Measurements from ENCODE around the gene ANKRD66. TPM values are rescaled to one million over a fixed set of nuclear protein-coding genes. Genes with fewer than 3 reads are reported as not detected.
"Not testable (repeated sequence)": the region's sequence is repeated elsewhere in the genome, so short reads cannot be mapped to it uniquely, and the experiment has no call there.

The ANKRD66 gene
- total and polyA plus RNA-seq, 4 donors, result not detected

DNA sequence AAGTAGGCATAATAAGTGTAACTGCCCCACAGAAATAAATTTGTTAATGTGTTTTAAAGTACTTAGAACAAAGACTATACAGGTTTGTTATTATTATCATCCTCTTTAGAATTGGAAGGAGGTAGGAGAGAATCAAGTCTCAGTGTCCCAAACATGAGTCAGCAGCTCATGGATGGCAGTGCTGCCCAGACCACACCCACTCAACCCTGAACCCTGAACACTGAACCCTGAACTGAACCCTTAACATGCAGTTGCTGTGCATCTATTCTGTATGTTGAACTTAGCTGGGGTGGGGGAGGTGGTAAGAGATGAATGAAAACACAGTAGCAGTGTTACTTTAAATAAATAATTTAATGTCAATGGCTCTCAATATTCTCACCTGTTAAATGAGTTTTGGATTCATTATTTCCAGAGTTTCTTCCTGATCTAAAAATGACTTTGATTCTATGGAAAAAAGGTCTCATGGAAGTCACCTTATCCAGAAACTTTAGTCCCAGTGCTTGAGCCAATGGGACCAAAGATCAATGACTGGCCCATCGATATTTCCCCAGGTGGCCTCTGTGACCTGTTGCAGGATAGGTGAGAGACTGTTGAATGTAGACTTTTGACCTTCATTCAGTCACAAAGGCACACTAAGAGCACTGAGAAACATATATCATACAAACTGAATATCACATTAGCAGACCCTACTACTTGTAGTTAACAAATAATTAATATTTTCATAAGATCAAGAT, 3.1 kb upstream of the ANKRD66 start:
- TF ChIP-seq RXRA (IDR thresholded peaks at IDR 0.05) (peak in 1 of 2 donors; percentile 6), HNF4A (conservative IDR thresholded peaks at IDR 0.05) (peak; percentile 33 to 61), MAX (IDR thresholded peaks at IDR 0.05) (no peak), NR2F2 (IDR thresholded peaks at IDR 0.05) (no peak)
- WGBS, result 27% methylated on average over 1 of the region's 1 CpG

DNA sequence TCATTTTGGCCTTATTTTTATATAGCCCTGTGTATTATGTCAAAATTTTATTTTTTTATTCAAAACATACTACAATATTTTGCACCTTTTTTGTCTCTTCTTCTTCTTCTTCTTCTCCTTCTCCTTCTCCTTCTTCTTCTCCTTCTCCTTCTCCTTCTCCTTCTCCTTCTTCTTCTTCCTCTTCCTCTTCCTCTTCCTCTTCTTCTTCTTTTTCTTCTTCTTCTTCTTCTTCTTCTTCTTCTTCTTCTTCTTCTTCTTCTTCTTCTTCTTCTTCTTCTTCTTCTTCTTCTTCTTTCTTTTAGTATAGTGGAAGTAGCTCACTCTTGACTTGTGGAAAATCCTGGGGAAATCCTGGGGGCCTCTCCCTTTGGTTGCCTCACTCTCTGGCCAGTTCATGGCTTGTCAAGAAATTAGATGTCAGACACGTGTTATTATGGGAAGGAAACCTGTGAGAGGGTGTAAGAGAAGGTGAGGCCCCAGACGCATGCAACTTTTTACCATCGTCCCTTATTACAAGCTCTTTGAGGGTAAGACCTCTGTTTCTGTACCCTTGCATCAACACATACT, 2.5 kb upstream of the ANKRD66 start:
- H3K27ac ChIP-seq (ENCODE audit: low read depth in 1 of 2, low read length in 2 of 2); H3K4me1 ChIP-seq (ENCODE audit: control insufficient read depth in 4 of 4, insufficient read depth in 4 of 4, low read length in 3 of 4); H3K27me3 ChIP-seq (ENCODE audit: control insufficient read depth in 4 of 4, insufficient read depth in 4 of 4, low read length in 3 of 4); H3K9ac ChIP-seq (ENCODE audit: low read depth in 1 of 2, low read length in 2 of 2); H3K9me3 ChIP-seq (ENCODE audit: control insufficient read depth in 4 of 4, low read length in 3 of 4); H3K4me3 ChIP-seq (ENCODE audit: low read depth in 1 of 3, low read length in 3 of 3); DNase-seq (ENCODE audit: low spot score); H3K36me3 ChIP-seq (ENCODE audit: control insufficient read depth in 4 of 4, insufficient read depth in 3 of 4, low read depth in 1 of 4, low read length in 3 of 4): not testable (repeated sequence)
- 91% methylated on average over 3 of the region's 3 CpGs for WGBS

More for the DNA sequence above, 3.1 kb upstream of the ANKRD66 start:
- H3K4me3 ChIP-seq (ENCODE audit: low read depth in 1 of 3, low read length in 3 of 3), result no peak overlapping the region
- no peak overlapping the region for H3K9ac ChIP-seq (ENCODE audit: low read depth in 1 of 2, low read length in 2 of 2)
- H3K4me1 ChIP-seq (ENCODE audit: control insufficient read depth in 4 of 4, insufficient read depth in 4 of 4, low read length in 3 of 4), result no peaks in the 10 kb centered on the region
- H3K9me3 ChIP-seq (ENCODE audit: control insufficient read depth in 4 of 4, low read length in 3 of 4), result no peaks in the 10 kb centered on the region
- no peak for DNase-seq (ENCODE audit: low spot score)
- H3K27ac ChIP-seq (ENCODE audit: low read depth in 1 of 2, low read length in 2 of 2), result no peak overlapping the region
- no peaks in the 10 kb centered on the region for H3K36me3 ChIP-seq (ENCODE audit: control insufficient read depth in 4 of 4, insufficient read depth in 3 of 4, low read depth in 1 of 4, low read length in 3 of 4)
- H3K27me3 ChIP-seq (ENCODE audit: control insufficient read depth in 4 of 4, insufficient read depth in 4 of 4, low read length in 3 of 4), result no peaks in the 10 kb centered on the region

DNA sequence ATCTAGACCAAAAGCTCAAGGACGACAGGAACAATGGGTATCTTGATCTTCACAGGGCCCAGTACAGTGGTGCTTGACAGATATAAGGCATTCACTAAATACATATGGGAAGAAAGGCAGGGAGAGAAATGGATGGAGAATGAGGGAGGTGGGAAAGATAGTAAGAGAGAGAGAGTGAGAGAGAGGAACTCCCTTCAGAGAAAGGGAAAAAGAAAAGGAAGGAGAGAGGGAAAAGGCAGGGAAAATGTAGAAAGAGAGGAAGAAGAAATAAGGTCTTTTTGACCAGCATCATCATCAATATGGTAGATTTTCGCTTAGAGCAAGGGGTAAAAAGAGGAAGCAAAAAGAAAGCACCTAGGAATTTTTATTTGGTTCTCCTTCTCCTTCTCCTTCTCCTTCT, 760 bp upstream of the ANKRD66 start:
- no peaks in the 10 kb centered on the region for H3K9me3 ChIP-seq (ENCODE audit: control insufficient read depth in 4 of 4, low read length in 3 of 4)
- TF ChIP-seq, protein P1, sequence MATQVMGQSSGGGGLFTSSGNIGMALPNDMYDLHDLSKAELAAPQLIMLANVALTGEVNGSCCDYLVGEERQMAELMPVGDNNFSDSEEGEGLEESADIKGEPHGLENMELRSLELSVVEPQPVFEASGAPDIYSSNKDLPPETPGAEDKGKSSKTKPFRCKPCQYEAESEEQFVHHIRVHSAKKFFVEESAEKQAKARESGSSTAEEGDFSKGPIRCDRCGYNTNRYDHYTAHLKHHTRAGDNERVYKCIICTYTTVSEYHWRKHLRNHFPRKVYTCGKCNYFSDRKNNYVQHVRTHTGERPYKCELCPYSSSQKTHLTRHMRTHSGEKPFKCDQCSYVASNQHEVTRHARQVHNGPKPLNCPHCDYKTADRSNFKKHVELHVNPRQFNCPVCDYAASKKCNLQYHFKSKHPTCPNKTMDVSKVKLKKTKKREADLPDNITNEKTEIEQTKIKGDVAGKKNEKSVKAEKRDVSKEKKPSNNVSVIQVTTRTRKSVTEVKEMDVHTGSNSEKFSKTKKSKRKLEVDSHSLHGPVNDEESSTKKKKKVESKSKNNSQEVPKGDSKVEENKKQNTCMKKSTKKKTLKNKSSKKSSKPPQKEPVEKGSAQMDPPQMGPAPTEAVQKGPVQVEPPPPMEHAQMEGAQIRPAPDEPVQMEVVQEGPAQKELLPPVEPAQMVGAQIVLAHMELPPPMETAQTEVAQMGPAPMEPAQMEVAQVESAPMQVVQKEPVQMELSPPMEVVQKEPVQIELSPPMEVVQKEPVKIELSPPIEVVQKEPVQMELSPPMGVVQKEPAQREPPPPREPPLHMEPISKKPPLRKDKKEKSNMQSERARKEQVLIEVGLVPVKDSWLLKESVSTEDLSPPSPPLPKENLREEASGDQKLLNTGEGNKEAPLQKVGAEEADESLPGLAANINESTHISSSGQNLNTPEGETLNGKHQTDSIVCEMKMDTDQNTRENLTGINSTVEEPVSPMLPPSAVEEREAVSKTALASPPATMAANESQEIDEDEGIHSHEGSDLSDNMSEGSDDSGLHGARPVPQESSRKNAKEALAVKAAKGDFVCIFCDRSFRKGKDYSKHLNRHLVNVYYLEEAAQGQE (IDR thresholded peaks at IDR 0.05), result no peak
- TF ChIP-seq, protein P2, sequence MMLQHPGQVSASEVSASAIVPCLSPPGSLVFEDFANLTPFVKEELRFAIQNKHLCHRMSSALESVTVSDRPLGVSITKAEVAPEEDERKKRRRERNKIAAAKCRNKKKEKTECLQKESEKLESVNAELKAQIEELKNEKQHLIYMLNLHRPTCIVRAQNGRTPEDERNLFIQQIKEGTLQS (IDR thresholded peaks at IDR 0.05), result no peak
- TF ChIP-seq, protein P3, sequence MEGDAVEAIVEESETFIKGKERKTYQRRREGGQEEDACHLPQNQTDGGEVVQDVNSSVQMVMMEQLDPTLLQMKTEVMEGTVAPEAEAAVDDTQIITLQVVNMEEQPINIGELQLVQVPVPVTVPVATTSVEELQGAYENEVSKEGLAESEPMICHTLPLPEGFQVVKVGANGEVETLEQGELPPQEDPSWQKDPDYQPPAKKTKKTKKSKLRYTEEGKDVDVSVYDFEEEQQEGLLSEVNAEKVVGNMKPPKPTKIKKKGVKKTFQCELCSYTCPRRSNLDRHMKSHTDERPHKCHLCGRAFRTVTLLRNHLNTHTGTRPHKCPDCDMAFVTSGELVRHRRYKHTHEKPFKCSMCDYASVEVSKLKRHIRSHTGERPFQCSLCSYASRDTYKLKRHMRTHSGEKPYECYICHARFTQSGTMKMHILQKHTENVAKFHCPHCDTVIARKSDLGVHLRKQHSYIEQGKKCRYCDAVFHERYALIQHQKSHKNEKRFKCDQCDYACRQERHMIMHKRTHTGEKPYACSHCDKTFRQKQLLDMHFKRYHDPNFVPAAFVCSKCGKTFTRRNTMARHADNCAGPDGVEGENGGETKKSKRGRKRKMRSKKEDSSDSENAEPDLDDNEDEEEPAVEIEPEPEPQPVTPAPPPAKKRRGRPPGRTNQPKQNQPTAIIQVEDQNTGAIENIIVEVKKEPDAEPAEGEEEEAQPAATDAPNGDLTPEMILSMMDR (IDR thresholded peaks at IDR 0.05; ENCODE audit: low read depth, low read length, missing input control), result no peak
- TF ChIP-seq MAX (IDR thresholded peaks at IDR 0.05) (no peak), YY1 (IDR thresholded peaks at IDR 0.05) (no peak), HNF4A (conservative IDR thresholded peaks at IDR 0.05) (no peak), TAF1 (conservative IDR thresholded peaks at IDR 0.05) (no peak), FOXA2 (IDR thresholded peaks at IDR 0.05) (no peak), RXRA (IDR thresholded peaks at IDR 0.05) (no peak), NR2F2 (IDR thresholded peaks at IDR 0.05) (no peak), JUND (IDR thresholded peaks at IDR 0.05) (no peak), RAD21 (IDR thresholded peaks at IDR 0.05) (no peak), GABPA (IDR thresholded peaks at IDR 0.05 in 1 of 2, conservative IDR thresholded peaks at IDR 0.05 in 1 of 2) (no peak), HNF4G (IDR thresholded peaks at IDR 0.05) (no peak), EGR1 (IDR thresholded peaks at IDR 0.05; ENCODE audit: low read depth in 2 of 2) (no peak), SP1 (IDR thresholded peaks at IDR 0.05) (no peak), FOXA1 (IDR thresholded peaks at IDR 0.05) (no peak)
- TF ChIP-seq, protein P4, sequence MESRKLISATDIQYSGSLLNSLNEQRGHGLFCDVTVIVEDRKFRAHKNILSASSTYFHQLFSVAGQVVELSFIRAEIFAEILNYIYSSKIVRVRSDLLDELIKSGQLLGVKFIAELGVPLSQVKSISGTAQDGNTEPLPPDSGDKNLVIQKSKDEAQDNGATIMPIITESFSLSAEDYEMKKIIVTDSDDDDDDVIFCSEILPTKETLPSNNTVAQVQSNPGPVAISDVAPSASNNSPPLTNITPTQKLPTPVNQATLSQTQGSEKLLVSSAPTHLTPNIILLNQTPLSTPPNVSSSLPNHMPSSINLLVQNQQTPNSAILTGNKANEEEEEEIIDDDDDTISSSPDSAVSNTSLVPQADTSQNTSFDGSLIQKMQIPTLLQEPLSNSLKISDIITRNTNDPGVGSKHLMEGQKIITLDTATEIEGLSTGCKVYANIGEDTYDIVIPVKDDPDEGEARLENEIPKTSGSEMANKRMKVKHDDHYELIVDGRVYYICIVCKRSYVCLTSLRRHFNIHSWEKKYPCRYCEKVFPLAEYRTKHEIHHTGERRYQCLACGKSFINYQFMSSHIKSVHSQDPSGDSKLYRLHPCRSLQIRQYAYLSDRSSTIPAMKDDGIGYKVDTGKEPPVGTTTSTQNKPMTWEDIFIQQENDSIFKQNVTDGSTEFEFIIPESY (IDR thresholded peaks at IDR 0.05), result no peak
- H3K27ac ChIP-seq (ENCODE audit: low read depth in 1 of 2, low read length in 2 of 2), result no peak overlapping the region
- no peak for DNase-seq (ENCODE audit: low spot score)
- 79% methylated on average over 2 of the region's 2 CpGs for WGBS
- no peaks in the 10 kb centered on the region for H3K36me3 ChIP-seq (ENCODE audit: control insufficient read depth in 4 of 4, insufficient read depth in 3 of 4, low read depth in 1 of 4, low read length in 3 of 4)
- no peaks in the 10 kb centered on the region for H3K27me3 ChIP-seq (ENCODE audit: control insufficient read depth in 4 of 4, insufficient read depth in 4 of 4, low read length in 3 of 4)
- no peak overlapping the region for H3K4me3 ChIP-seq (ENCODE audit: low read depth in 1 of 3, low read length in 3 of 3)
- no peak overlapping the region for H3K9ac ChIP-seq (ENCODE audit: low read depth in 1 of 2, low read length in 2 of 2)
- no peaks in the 10 kb centered on the region for H3K4me1 ChIP-seq (ENCODE audit: control insufficient read depth in 4 of 4, insufficient read depth in 4 of 4, low read length in 3 of 4)
